Activated CD4-positive, alpha-beta T cell treated with anti-CD3 and anti-CD28 coated beads, Interleukin-2, amount 50 U/mL, for 48 hours (primary cell): ENCODE data around the gene SLC26A9.
"Not testable (repeated sequence)": the region's sequence is repeated elsewhere in the genome, so short reads cannot be mapped to it uniquely, and the experiment has no call there.

ENCODE experiments used
- DNase-seq, 2 experiments: peaks; one replicate each; pipeline ENCODE4 v3.0.0-alpha.2; 2020

SLC26A9 gene

GRCh38 chr1:205889006-205889405, 54.2 kb downstream of the SLC26A9 start:
- not testable (repeated sequence) for DNase-seq

- no peak for DNase-seq
Measured at GRCh38 chr1:205883792-205884191, 59.5 kb downstream of the SLC26A9 start.

GRCh38 chr1:205880923-205881322, 62.3 kb downstream of the SLC26A9 start:
- DNase-seq: no peak

DNA sequence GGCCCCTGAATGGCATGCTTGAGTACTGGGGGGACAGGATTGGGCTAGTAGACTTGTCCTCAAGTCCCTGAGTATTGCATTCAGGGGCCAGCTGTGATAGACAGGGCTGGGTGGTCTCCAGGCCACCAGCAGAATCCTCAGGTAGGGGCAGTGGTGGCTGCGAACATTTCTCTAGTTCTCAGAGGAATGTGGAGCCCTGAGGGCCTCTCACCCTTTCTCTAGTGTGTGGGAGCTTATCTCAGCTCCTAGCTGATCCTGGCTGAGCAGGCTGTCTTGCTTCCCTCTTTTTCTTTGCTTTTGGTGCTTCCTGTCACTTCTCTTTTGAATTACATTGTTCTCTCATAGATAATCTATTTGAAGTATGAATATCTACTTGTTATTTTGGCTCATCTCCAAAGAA, 63.3 kb downstream of the SLC26A9 start:
- no peak for DNase-seq

- no peak for DNase-seq
Measured at GRCh38 chr1:205878026-205878425, 65.2 kb downstream of the SLC26A9 start.

GRCh38 chr1:205873148-205873547, 70.1 kb downstream of the SLC26A9 start:
- DNase-seq: not testable (repeated sequence)

GRCh38 chr1:205870236-205870635, 73.0 kb downstream of the SLC26A9 start:
- no peak for DNase-seq
